ENCODE data around the gene IGF1. TPM values are rescaled to one million over a fixed set of nuclear protein-coding genes. Genes with fewer than 3 reads are reported as not detected.

IGF1 gene
- total RNA-seq, 1 donor from 2014 or later = 0.41 TPM

DNA sequence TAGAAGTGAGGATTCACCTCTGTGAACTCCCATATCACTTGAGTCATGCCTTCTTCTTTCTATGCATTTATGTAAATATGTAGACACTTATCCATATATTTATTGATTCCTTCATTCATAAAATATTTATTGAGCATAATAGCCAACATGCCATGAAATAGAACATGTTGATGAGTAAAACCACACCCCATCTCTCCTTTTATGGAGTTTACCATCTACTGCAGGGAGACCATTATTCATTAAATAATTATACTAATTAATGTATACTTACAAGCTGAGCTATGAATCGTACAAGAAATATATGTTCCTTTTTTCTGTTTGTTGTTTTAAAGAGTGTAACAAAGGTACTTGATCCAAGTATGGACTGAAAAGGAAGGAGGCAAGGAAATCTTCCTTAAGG is 17.4 kb upstream of the IGF1 start:
- intact Hi-C loops (cut with micrococcal nuclease) = no loop called here

DNA sequence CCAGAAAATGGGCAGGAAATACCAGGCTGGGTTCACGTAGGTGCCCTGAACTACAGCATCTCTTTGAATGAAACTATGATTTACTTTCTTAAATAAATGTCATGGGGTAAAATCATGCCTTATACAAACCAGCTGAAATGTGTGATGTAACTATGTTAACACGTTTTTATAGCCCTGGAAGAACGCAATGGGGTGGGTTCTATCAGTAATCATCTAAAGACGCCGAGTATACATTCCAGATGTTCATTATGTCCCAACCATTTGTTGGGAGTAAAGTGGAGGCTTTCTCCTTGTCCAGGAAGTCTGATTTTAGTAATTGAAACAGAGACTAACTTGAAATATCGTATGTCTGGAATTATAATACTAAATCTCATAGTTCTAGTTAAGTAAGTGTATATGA is 16.2 kb upstream of the IGF1 start:
- intact Hi-C loops (cut with micrococcal nuclease) = no loop called here

DNA sequence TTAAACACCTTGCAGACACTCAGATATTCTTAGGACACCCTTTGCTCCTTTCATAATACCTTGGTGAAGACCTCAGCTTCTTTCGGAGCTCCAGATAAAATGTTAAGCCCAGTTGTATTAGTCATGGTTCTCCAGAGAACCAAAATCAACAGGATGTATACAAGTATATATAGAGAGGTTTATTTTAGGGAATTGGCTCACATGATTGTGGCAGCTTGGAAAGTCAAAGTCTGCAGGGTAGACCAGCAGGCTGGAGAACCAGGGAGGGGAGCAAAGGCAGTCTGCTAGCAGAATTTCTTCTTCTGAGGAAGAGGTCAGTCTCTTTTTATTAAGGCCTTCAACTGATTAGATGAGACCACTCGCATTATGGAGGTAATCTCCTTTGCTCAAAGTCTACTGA is 6.9 kb upstream of the IGF1 start:
- intact Hi-C loops (cut with micrococcal nuclease) = loop anchor here (10.0 kb wide), 1 partner anchor 392 kb away; no protein-coding TSS in a partner anchor

GRCh38 chr12:102486153-102486552 is 5.8 kb upstream of the IGF1 start:
- intact Hi-C loops (cut with micrococcal nuclease) = loop anchor here (10.0 kb wide), 1 partner anchor 391 kb away; no protein-coding TSS in a partner anchor

GRCh38 chr12:102484428-102484958 is 4.1 kb upstream of the IGF1 start:
- intact Hi-C loops (cut with micrococcal nuclease) = loop anchor here (1.0 to 10.0 kb wide), 8 partner anchors 62 to 567 kb away; partner anchors contain the start of genes NUP37, PARPBP and WASHC3

DNA sequence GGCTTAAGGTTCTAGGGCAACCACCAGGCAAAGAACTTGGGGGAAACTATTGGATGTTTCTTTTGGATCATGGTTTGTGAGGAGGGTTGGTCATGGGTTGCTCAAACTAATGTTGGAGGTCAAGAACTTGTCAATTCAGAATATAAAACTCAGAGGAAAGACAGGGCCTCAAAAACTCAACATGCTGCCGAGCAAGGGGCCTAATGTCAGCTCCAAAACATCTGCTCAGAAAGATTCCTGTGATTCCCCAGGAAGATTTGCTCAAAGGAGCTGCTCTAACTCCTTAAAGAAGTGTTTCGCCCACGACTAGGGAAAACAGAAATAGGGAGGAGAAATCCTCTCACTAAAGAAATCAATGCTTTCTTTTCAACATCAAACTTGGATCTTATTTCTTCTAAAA is 3.7 kb upstream of the IGF1 start:
- intact Hi-C loops (cut with micrococcal nuclease) = loop anchor here (1.0 to 10.0 kb wide), 8 partner anchors 62 to 567 kb away; partner anchors contain the start of genes NUP37, PARPBP and WASHC3

GRCh38 chr12:102483466-102483865 is 3.1 kb upstream of the IGF1 start:
- intact Hi-C loops (cut with micrococcal nuclease) = loop anchor here (5.0 to 10.0 kb wide), 3 partner anchors 61 to 566 kb away; no protein-coding TSS in a partner anchor

- intact Hi-C loops (cut with micrococcal nuclease) = loop anchor here (5.0 to 10.0 kb wide), 3 partner anchors 60 to 565 kb away; no protein-coding TSS in a partner anchor
Observed at GRCh38 chr12:102481705-102482425, 1.5 kb upstream of the IGF1 start.

DNA sequence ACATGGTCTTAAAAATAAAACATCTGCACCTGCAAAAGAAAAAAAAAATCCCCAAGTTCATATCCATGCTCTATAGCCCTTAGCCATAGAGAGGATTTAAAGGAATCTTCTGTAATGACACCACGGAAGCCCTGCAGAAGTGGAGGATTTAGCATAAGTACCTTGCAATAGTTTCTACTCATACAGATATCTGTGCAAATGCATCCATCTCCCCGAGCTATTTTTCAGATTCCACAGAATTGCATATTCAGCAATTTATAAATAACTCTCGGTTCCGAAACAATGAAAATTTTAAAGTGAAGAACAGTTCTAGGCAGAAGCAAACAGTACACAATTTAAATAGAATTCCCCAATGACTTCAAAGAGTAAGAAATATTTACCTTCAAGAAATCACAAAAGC is 424 bp downstream of the IGF1 start:
- intact Hi-C loops (cut with micrococcal nuclease) = loop anchor here (5.0 to 10.0 kb wide), 3 partner anchors 58 to 563 kb away; no protein-coding TSS in a partner anchor

DNA sequence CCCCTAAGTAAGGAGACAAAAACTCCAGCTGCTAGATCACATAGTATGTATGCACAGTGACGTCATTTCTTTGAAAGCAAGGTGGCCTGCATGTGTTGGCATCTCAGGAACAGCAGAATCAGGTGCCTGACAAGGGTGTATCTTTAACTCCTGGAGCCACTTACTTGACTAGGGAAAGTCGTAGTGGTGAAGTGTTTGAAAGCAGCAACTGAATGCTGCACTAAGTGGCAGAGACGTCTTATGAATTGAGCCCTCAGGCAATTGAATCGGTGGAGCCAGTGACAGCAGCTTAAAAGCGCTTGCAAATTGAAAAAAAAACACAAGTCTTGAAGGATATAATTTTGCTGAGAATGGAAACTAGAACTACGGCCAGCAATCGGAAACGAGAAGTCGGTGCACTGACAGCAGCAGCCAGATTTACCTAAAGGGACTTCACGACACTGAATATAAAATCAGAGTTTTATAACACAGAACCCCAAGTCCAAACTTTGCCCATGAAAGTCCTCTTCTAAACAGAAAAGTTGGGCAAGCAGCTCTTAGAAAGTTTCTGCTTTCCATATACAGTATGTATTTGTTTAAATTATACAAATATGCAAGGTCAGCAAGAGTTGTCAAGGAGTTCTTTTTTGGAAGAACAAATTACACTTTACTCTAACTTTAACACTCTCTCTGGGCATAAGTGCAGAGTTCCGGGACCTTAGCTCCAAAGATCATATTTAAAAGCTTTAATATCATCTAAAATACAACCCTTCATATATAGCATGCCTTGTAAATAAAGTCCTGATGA is 1.1 kb downstream of the IGF1 start:
- intact Hi-C loops (cut with micrococcal nuclease) = no loop called here

DNA sequence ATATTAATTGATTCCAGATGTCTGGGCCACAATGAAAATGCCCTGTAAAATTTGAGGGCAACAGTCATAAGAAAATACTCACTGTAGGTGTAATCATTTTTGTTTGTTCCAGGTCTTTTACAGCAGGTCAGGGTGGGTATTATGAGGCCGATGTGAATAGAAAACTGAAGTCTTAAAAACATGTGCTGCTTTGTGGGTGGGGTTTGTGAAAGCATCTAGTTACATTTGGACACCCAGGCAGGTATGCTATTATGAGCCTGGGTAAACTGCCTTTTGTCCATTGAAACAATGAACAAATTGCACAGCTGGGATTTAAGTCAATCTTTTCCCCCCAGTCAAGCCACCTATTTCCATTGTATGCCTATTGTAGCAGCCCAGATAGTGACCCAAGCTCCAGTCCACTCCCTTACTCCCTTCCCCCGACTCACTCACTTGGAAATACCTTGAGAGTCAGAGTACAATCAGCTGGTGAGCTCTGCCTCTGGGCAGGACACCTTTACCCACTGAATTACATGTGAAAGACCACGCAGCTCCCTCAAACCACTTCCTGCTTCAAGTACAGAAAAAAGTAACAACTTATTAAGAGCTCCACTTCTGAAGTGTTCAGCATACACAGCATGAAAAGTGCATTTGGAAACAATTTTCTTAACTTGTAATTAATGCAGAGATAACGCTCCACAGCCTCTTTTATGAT is 1.8 kb downstream of the IGF1 start:
- intact Hi-C loops (cut with micrococcal nuclease) = no loop called here

DNA sequence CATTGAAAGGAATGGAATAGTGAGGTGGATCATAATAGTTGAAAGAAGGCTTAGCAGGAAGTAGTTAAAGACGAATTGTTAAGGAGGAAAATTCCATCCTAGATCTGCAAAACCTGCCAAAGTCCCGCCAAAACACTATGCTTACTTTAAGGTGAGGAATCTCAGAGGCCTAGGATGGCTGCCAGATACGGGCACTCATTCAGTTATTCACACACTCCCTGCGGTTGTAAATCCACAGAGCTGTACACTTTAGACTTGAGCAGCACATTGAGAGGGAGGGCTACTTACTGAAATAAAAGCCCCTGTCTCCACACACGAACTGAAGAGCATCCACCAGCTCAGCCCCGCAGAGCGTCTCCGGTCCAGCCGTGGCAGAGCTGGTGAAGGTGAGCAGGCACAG is 5.0 kb downstream of the IGF1 start:
- intact Hi-C loops (cut with micrococcal nuclease) = no loop called here

GRCh38 chr12:102474438-102475064 is 5.8 kb downstream of the IGF1 start:
- intact Hi-C loops (cut with micrococcal nuclease) = no loop called here

- intact Hi-C loops (cut with micrococcal nuclease) = no loop called here
Observed at GRCh38 chr12:102472496-102472895, 7.9 kb downstream of the IGF1 start.

- intact Hi-C loops (cut with micrococcal nuclease) = no loop called here
Observed at GRCh38 chr12:102471556-102471955, 8.8 kb downstream of the IGF1 start.

- intact Hi-C loops (cut with micrococcal nuclease) = no loop called here
Observed at GRCh38 chr12:102470945-102471344, 9.4 kb downstream of the IGF1 start.

DNA sequence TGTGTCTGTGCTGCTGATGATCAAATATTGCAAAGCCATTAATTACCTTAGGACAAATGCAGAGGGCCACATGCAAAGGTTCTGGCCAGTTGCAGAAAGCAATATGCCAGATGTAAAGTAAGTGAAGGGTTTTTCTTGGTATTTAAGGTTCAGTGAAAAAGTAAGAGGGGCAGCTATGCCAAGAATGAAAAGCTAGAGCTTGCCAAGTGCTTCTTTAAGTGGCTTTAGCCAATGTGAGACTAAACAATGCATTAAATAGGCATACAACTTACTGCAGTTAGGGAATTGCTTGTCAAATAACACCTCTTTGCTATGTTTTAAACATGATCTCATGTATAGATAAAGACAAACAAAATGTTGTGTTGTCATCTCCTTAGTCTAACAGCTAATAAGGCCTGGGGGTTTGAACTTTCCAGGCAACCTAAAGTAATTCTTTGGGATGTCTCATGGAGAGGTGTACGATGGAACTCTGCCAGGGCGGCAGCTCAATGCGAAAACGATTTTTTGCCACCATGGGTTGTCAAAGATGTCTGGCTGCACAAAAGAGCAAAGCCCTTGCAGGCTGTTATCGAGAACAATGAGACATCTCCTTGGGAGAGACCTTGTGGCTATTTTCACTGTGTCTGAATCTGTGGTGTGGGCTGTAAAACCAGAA is 12.0 kb downstream of the IGF1 start:
- intact Hi-C loops (cut with micrococcal nuclease) = no loop called here

DNA sequence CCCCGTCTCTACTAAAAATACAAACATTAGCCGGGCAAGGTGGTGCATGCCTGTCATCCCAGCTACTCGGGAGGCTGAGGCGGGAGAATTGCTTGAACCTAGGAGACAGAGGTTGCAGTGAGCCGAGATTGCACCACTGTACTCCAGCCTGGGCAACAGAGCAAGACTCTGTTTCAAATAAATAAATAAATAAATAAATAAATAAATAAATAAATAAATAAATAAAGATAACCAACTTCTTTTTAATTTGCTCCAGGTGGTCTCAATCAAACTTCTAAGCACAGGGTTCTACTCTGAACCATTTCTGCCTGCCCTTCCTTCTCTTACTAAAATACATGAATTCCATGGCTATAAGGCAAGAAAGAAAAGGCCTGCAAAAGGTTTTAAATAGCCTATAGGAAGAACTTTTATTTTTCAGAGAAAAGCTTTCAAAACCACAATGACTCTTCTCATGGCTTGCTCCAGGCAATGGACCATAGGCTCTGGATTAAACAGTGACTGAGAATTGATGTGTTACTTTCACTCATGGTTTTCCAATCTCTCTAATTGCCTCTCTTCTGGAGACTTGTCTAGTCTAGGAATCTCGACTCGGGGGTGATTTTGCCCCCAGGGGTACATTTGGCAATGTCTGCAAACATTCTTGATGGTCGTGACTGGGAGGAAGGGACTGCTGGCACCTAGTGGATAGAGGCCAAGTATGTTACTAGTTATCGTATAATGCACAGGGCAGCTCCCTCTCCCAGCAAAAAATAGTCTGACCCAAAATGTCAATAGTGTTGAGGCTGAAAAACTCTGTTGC is 14.4 kb downstream of the IGF1 start:
- intact Hi-C loops (cut with micrococcal nuclease) = no loop called here

DNA sequence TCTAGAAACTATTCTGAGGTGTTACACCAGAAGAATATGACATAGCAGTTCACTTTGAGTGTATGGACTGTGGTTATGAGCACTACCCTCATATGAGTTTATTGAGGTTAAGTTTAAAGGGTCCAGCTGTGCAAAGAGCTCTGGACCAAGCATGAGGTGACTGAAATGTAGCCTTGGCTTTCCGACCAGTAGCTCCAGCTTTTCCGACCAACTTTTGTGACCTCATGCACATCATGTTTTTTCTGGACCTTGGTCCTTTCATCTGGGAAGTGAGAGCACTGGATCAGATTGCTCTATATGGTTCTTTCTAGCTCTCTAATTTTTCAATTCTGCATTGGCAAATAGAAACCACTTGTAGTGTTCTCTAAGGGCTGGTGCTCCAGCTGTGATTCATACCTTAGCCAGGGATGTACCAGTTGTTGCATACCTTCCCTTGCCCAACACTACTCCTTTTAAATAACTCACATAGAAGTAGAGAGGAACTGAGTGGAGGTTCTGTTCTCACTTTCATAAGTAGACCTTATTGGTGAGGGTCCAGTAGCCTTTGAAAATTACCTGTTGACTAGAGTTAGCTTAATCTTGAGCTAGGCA is 16.6 kb downstream of the IGF1 start:
- intact Hi-C loops (cut with micrococcal nuclease) = no loop called here
